HepG2 (cell line): Measurements from ENCODE around the gene BIK. TPM values are rescaled to one million over a fixed set of nuclear protein-coding genes. Genes with fewer than 3 reads are reported as not detected.

Experiments used
- ATAC-seq: fragments of 200-7000 bp; cut with Tn5 transposase; 3 replicates; pipeline ENCODE4 v1.9.1; 2020; ENCODE audit warnings: mild to moderate bottlenecking, moderate library complexity
- BruUV-seq: library from RNA; stranded (reverse); fragments of 400-500 nt; replicated peaks from 2 replicates; lab custom pipeline; 2021; lab: Mats Ljungman, UMichigan
- CTCF ChIA-PET: fragments of 300-600 bp; formaldehyde crosslinking; extraction: SDS; loops from one replicate; lab custom pipeline; 2021; ENCODE audit warnings: low total read pairs, inconsistent platforms, low intra/inter-chr PET ratio; lab: Yijun Ruan, JAX
- POLR2A ChIA-PET: fragments of 350-600 bp; sonication (Branson Sonifier 250); formaldehyde crosslinking; loops from one replicate; lab custom pipeline; 2020; ENCODE audit warnings: antibody characterized with exemption, inconsistent platforms; lab: Yijun Ruan, JAX
- DNase-seq: peaks from one replicate; pipeline ENCODE4 v3.0.0-alpha.2; 2015; ENCODE audit warnings: low spot score
- FAIRE-seq: peaks from 3 replicates; lab custom pipeline; 2011; peaks lifted over from hg19 to GRCh38; lab: Jason Lieb, UNC
- H2AFZ ChIP-seq: one replicate; pipeline ENCODE4 v1.6.1; 2011; ENCODE audit warnings: low read length, inconsistent platforms
- H3K27ac ChIP-seq: fragments of 300-600 bp; 3 replicates; pipeline ENCODE4 v1.8.0; 2011; ENCODE audit warnings: mixed run types, mild to moderate bottlenecking, mixed read lengths, low read length, inconsistent platforms; ENCODE audit not compliant: insufficient read depth; ENCODE audit errors: extremely low read length
- H3K27me3 ChIP-seq, 2 experiments: fragments of 200-600 bp in 1 of 2; 2 replicates in 1 of 2; 3 replicates in 1 of 2; pipeline versions ENCODE4 v1.6.0 to v1.8.0; 2011; ENCODE audit warnings: low read length in 2 of 2, mild to moderate bottlenecking in 2 of 2, moderate library complexity in 2 of 2, inconsistent platforms in 1 of 2; ENCODE audit not compliant: insufficient read depth in 2 of 2, control insufficient read depth in 1 of 2
- H3K36me3 ChIP-seq, 2 experiments: fragments of 200-600 bp in 1 of 2; replicated peaks in 1 of 2; 2 replicates in 1 of 2; 3 replicates in 1 of 2; pipeline versions ENCODE4 v1.5.1 to v1.8.0; 2011; ENCODE audit warnings: low read length in 2 of 2, inconsistent platforms in 1 of 2; ENCODE audit not compliant: insufficient read depth in 2 of 2, control insufficient read depth in 1 of 2
- H3K4me1 ChIP-seq: 2 replicates; pipeline ENCODE4 v1.5.1; 2012; ENCODE audit warnings: low read length, inconsistent platforms; ENCODE audit not compliant: insufficient read depth
- H3K4me2 ChIP-seq: 2 replicates; pipeline ENCODE4 v1.6.0; 2011; ENCODE audit warnings: low read depth, low read length, inconsistent platforms
- H3K4me3 ChIP-seq, 3 experiments: fragments of 200-600 bp in 1 of 3; sonication (generic), shearing (Covaris generic) in 1 of 3; replicated peaks in 1 of 3; 2 replicates each; pipeline ENCODE4 v1.5.1; 2011 to 2016; ENCODE audit warnings: low read length in 3 of 3, inconsistent platforms in 2 of 3, low read depth in 2 of 3, mild to moderate bottlenecking in 2 of 3, control low read depth in 1 of 3, mixed read lengths in 1 of 3; ENCODE audit not compliant: insufficient read depth in 1 of 3
- H3K79me2 ChIP-seq: one replicate; pipeline ENCODE4 v1.6.1; 2011; ENCODE audit warnings: low read length, inconsistent platforms; ENCODE audit not compliant: insufficient read depth
- H3K9ac ChIP-seq: 2 replicates; pipeline ENCODE4 v1.6.0; 2011; ENCODE audit warnings: mild to moderate bottlenecking, low read depth, low read length, inconsistent platforms; ENCODE audit not compliant: insufficient read depth
- H3K9me3 ChIP-seq: 2 replicates; pipeline ENCODE4 v1.5.1; 2012; ENCODE audit warnings: mild to moderate bottlenecking, low read length
- H4K20me1 ChIP-seq: 2 replicates; pipeline ENCODE4 v1.6.0; 2011; ENCODE audit warnings: inconsistent platforms, mild to moderate bottlenecking, low read length, moderate library complexity; ENCODE audit not compliant: insufficient read depth
- CTCF ChIP-seq: sonication (generic); formaldehyde crosslinking; IDR thresholded peaks from 2 replicates; pipeline ENCODE4 v1.5.0; 2020; ENCODE audit warnings: mild to moderate bottlenecking, missing genetic modification reagents, moderate library complexity
- GPN1 ChIP-seq: sonication (generic); formaldehyde crosslinking; IDR thresholded peaks from 2 replicates; pipeline ENCODE4 v1.5.1; 2020; ENCODE audit warnings: missing genetic modification reagents, borderline replicate concordance
- PHF21A ChIP-seq: sonication (generic); formaldehyde crosslinking; IDR thresholded peaks from 2 replicates; pipeline ENCODE4 v1.5.0; 2020; ENCODE audit warnings: mild to moderate bottlenecking, missing genetic modification reagents
- STAG1 ChIP-seq: sonication (generic); formaldehyde crosslinking; IDR thresholded peaks from 2 replicates; pipeline ENCODE4 v1.4.0; 2020; ENCODE audit warnings: missing genetic modification reagents
- ZNF101 ChIP-seq: sonication (generic); formaldehyde crosslinking; IDR thresholded peaks from 2 replicates; pipeline ENCODE4 v1.4.0; 2020; ENCODE audit warnings: mild to moderate bottlenecking, low read depth, missing genetic modification reagents, borderline replicate concordance
- ZNF275 ChIP-seq: sonication (generic); formaldehyde crosslinking; IDR thresholded peaks from 2 replicates; pipeline ENCODE4 v1.8.0; 2022; ENCODE audit warnings: missing genetic modification reagents, mild to moderate bottlenecking, inconsistent platforms, borderline replicate concordance
- ZNF292 ChIP-seq: sonication (generic); formaldehyde crosslinking; IDR thresholded peaks from 2 replicates; pipeline ENCODE4 v1.8.1; 2022; ENCODE audit warnings: mild to moderate bottlenecking, low read depth, missing genetic modification reagents, borderline replicate concordance
- ZNF468 ChIP-seq: sonication (generic); formaldehyde crosslinking; IDR thresholded peaks from 2 replicates; pipeline ENCODE4 v1.8.0; 2022; ENCODE audit warnings: mild to moderate bottlenecking, moderate library complexity, missing genetic modification reagents
- WGBS: methylation state at CpG from one replicate; pipeline ENCODE4 v1.1.6; 2017; ENCODE audit warnings: low lambda C conversion rate; 5-methylcytosine and 5-hydroxymethylcytosine counted together
- in situ Hi-C: cut with HindIII; loops from 2 replicates; pipeline ENCODE4 v1.10.0; 2017; ENCODE audit warnings: low pct_unique_long_range_greater_than_20kb; ENCODE audit not compliant: extremely low pct_ligation_motif_present
- intact Hi-C: fragments of 100-400 bp; cut with micrococcal nuclease; formaldehyde crosslinking; loops from one replicate; pipeline ENCODE4 v1.10.0; 2022; ENCODE audit not compliant: unreplicated experiment
- polyA plus RNA-seq, 8 experiments: library from polyadenylated mRNA; depleted of rRNA in 3 of 8; stranded (reverse) in 7 of 8; unstranded in 1 of 8; fragments of >200 nt; fragmentation: Illumina TruSeq in 4 of 8; extraction: Trizol in 4 of 8; gene quantifications; 2 replicates each; pipeline versions ENCODE4 v1.2.1 to v1.2.3, GENCODE V29; 2011 to 2016; ENCODE audit warnings: low read depth in 4 of 8, missing spikeins in 1 of 8, mixed read lengths in 1 of 8; ENCODE audit not compliant: insufficient read depth in 1 of 8
- total RNA-seq, 5 experiments: library from RNA; depleted of rRNA; stranded (reverse); fragments of >200 nt; fragmentation: Illumina TruSeq; extraction: Trizol; gene quantifications; 2 replicates each; pipeline ENCODE4 v1.2.3, GENCODE V29; 2016; ENCODE audit warnings: low read depth in 1 of 5
- TF ChIP-seq, protein P1 (sequence below): sonication (generic); formaldehyde crosslinking; IDR thresholded peaks from 2 replicates; pipeline ENCODE4 v1.5.0; 2020; ENCODE audit warnings: mild to moderate bottlenecking, missing genetic modification reagents, borderline replicate concordance

BIK gene
- total and polyA plus RNA-seq, 2 of the 13 experiments (the other 11 are each of a cell fraction or from before 2014, with no cell fraction given) = 0.54 to 0.80 TPM

DNA sequence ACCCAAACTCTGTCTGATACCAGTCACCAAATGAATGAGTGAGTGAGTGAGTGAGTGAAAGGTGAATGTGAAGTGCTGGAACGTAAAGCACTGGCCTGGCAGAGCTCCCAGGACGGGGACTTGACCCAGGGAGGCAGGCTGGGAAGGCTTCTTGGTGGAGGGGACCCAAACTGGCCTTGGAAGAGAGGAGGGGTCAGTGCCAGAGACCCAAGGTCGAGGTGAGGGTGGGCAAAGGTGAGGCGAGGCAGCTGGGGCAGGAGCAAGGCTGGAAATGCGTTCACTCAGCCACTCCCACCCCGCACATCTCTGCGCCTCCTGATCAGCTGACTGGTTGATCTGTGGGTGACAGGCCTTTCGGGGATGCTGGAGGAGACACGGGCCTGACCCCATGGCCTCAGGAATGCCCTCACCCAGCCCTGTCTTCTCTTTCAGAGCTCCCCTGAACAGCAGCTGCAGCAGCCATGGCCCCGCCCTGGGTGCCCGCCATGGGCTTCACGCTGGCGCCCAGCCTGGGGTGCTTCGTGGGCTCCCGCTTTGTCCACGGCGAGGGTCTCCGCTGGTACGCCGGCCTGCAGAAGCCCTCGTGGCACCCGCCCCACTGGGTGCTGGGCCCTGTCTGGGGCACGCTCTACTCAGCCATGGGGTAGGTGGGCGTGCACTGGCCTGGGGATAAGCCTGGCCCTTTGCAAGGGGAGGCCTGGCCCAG is 48.4 kb downstream of the BIK start:
- TF ChIP-seq ZNF468 (no peak), ZNF101 (no peak), ZNF275 (no peak), PHF21A (no peak)
- Histone ChIP-seq H3K27ac (no peak overlapping the region), H4K20me1 (no peaks in the 10 kb centered on the region), H3K4me1 (peaks cover 24% of the 10 kb centered on the region), H3K4me3 (no peak overlapping the region), H3K79me2 (no peaks in the 10 kb centered on the region), H3K9me3 (no peaks in the 10 kb centered on the region), H3K4me2 (no peak overlapping the region), H2AFZ (no peak overlapping the region), H3K36me3 (no peaks in the 10 kb centered on the region), H3K27me3 (peaks cover 8 to 20% of the 10 kb centered on the region in 2 experiments; a peak in 4 of 5 replicates), H3K9ac (no peak overlapping the region)
- DNase-seq (no peak), ATAC-seq (no peak), FAIRE-seq (no peak)
- intact Hi-C loops = no loop called here
- POLR2A ChIA-PET = interaction anchor here (1.6 kb wide), 1 partner anchor 21 kb away, joined by 3 read pairs; no protein-coding TSS in a partner anchor
- in situ Hi-C loops = no loop called here
- CTCF ChIA-PET = no interaction called here
- BruUV-seq = no TSS peak
- WGBS = 39% methylated on average over 4 of the region's 24 CpGs

- intact Hi-C loops (no loop called here), in situ Hi-C loops (no loop called here)
- no peaks in the 10 kb centered on the region for H4K20me1 ChIP-seq
- H3K36me3 ChIP-seq = no peaks in the 10 kb centered on the region
- TF ChIP-seq CTCF (CRISPR knock-in tag) (peak; percentile 59), STAG1 (CRISPR knock-in tag) (peak; percentile 46), ZNF292 (CRISPR knock-in tag) (no peak), GPN1 (CRISPR knock-in tag) (no peak)
- TF ChIP-seq, protein P1, sequence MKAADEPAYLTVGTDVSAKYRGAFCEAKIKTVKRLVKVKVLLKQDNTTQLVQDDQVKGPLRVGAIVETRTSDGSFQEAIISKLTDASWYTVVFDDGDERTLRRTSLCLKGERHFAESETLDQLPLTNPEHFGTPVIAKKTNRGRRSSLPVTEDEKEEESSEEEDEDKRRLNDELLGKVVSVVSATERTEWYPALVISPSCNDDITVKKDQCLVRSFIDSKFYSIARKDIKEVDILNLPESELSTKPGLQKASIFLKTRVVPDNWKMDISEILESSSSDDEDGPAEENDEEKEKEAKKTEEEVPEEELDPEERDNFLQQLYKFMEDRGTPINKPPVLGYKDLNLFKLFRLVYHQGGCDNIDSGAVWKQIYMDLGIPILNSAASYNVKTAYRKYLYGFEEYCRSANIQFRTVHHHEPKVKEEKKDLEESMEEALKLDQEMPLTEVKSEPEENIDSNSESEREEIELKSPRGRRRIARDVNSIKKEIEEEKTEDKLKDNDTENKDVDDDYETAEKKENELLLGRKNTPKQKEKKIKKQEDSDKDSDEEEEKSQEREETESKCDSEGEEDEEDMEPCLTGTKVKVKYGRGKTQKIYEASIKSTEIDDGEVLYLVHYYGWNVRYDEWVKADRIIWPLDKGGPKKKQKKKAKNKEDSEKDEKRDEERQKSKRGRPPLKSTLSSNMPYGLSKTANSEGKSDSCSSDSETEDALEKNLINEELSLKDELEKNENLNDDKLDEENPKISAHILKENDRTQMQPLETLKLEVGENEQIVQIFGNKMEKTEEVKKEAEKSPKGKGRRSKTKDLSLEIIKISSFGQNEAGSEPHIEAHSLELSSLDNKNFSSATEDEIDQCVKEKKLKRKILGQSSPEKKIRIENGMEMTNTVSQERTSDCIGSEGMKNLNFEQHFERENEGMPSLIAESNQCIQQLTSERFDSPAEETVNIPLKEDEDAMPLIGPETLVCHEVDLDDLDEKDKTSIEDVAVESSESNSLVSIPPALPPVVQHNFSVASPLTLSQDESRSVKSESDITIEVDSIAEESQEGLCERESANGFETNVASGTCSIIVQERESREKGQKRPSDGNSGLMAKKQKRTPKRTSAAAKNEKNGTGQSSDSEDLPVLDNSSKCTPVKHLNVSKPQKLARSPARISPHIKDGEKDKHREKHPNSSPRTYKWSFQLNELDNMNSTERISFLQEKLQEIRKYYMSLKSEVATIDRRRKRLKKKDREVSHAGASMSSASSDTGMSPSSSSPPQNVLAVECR (CRISPR knock-in tag) = no peak
- TF ChIP-seq, all 625 proteins: peak for 2
- Histone ChIP-seq H3K27me3 (peaks cover 8 to 22% of the 10 kb centered on the region in 2 experiments; a peak in 4 of 5 replicates), H2AFZ (no peak overlapping the region), H3K27ac (no peak overlapping the region), H3K4me1 (peaks cover 26% of the 10 kb centered on the region), H3K4me2 (no peak overlapping the region), H3K9ac (no peak overlapping the region), H3K79me2 (no peaks in the 10 kb centered on the region), H3K4me3 (no peak overlapping the region), H3K9me3 (no peaks in the 10 kb centered on the region)
- CTCF ChIA-PET = no interaction called here
- BruUV-seq = no TSS peak
- no peak for DNase-seq
- 21% methylated on average over 3 of the region's 18 CpGs for WGBS
- FAIRE-seq = no peak
- ATAC-seq = peak; percentile 32
- POLR2A ChIA-PET = no interaction called here
Measured at GRCh38 chr22:43159484-43160178, 49.1 kb downstream of the BIK start.
